Activated B cell treated with CpG ODN at 0.5 μM for 24 hours (primary cell): Measurements from ENCODE around the gene MSTN. TPM values are rescaled to one million over a fixed set of nuclear protein-coding genes. Genes with fewer than 3 reads are reported as not detected.

ENCODE experiments used
- ATAC-seq: fragments of 200-7000 bp; cut with Tn5 transposase; one replicate; pipeline ENCODE4 v1.10.0; 2021; ENCODE audit warnings: low read depth, mild to moderate bottlenecking, moderate library complexity
- CTCF ChIA-PET: fragments of 350-600 bp; sonication (Branson Sonifier 250); formaldehyde crosslinking; loops from one replicate; lab custom pipeline; 2021; ENCODE audit warnings: antibody characterized with exemption; lab: Charles Lee
- POLR2A ChIA-PET: fragments of 350-600 bp; sonication (Branson Sonifier 250); formaldehyde crosslinking; loops from one replicate; lab custom pipeline; 2021; ENCODE audit warnings: antibody characterized with exemption; lab: Charles Lee
- DNase-seq: peaks from one replicate; pipeline ENCODE4 v3.0.0; 2022
- H3K27ac Mint-ChIP-seq: one replicate; pipeline ENCODE4 v1.8.0; 2020; ENCODE audit warnings: mixed read lengths
- H3K27me3 Mint-ChIP-seq: one replicate; pipeline ENCODE4 v1.8.0; 2021; ENCODE audit warnings: mixed read lengths
- H3K36me3 Mint-ChIP-seq: one replicate; pipeline ENCODE4 v1.8.0; 2021; ENCODE audit warnings: low read depth, mixed read lengths
- H3K4me1 Mint-ChIP-seq: one replicate; pipeline ENCODE4 v1.8.0; 2021; ENCODE audit warnings: mixed read lengths
- H3K4me3 Mint-ChIP-seq: one replicate; pipeline ENCODE4 v1.8.0; 2020; ENCODE audit warnings: mild to moderate bottlenecking, mixed read lengths
- H3K9me3 Mint-ChIP-seq: one replicate; pipeline ENCODE4 v1.8.0; 2020; ENCODE audit warnings: mixed read lengths
- CTCF ChIP-seq: fragments of 200-600 bp; IDR thresholded peaks from one replicate; pipeline ENCODE4 v1.8.0; 2022; ENCODE audit warnings: antibody characterized with exemption, mild to moderate bottlenecking
- intact Hi-C: fragments of 100-400 bp; cut with micrococcal nuclease; formaldehyde crosslinking; loops from one replicate; pipeline ENCODE4 v1.15.1; 2024
- total RNA-seq: library from RNA; stranded (reverse); gene quantifications from 2 replicates; pipeline ENCODE4 v1.2.3, GENCODE V29; 2022

Gene MSTN
- total RNA-seq, 1 donor from 2014 or later = not detected

GRCh38 chr2:190106783-190107182 is 44.3 kb upstream of the MSTN start:
- Mint-ChIP-seq H3K4me1 (no peaks in the 10 kb centered on the region), H3K9me3 (peaks cover 4% of the 10 kb centered on the region), H3K27ac (no peak overlapping the region), H3K27me3 (peaks cover 1% of the 10 kb centered on the region), H3K36me3 (no peaks in the 10 kb centered on the region), H3K4me3 (no peak overlapping the region)
- TF ChIP-seq CTCF = no peak
- no peak for DNase-seq
- POLR2A ChIA-PET = no interaction called here
- ATAC-seq = no peak
- intact Hi-C loops = no loop called here
- CTCF ChIA-PET = no interaction called here

DNA sequence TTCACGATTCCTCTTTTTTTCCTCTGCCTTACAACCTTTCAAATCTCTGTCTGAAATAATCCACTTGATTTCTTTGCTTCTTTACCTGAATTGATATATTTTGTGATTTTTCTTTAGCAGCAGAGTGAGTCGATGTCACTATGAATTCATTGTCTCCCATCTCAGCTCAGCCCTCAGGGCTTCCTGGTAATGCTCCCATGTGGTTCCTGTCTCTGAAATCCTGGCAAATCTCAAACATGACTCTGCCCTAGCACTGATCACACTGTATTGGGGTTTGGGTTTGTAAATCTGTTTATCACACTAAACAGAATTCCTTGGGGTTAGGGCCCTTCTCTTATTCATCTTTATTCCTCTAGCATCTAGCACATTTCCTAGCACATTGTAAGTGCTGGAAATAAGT is 43.0 kb upstream of the MSTN start:
- no peak overlapping the region for H3K27ac Mint-ChIP-seq
- ChIA-PET CTCF (no interaction called here), POLR2A (no interaction called here)
- ATAC-seq (no peak), DNase-seq (no peak)
- H3K4me1 Mint-ChIP-seq = no peaks in the 10 kb centered on the region
- intact Hi-C loops = no loop called here
- TF ChIP-seq CTCF = no peak
- H3K9me3 Mint-ChIP-seq = peaks cover 5% of the 10 kb centered on the region
- H3K4me3 Mint-ChIP-seq = no peak overlapping the region
- H3K27me3 Mint-ChIP-seq = peaks cover 1% of the 10 kb centered on the region
- no peaks in the 10 kb centered on the region for H3K36me3 Mint-ChIP-seq

GRCh38 chr2:190103144-190103543 is 40.6 kb upstream of the MSTN start:
- no peak for ATAC-seq
- CTCF ChIA-PET = no interaction called here
- no peak overlapping the region for H3K4me3 Mint-ChIP-seq
- peaks cover 5% of the 10 kb centered on the region for H3K9me3 Mint-ChIP-seq
- no peaks in the 10 kb centered on the region for H3K4me1 Mint-ChIP-seq
- no peak for DNase-seq
- H3K27me3 Mint-ChIP-seq = peaks cover 1% of the 10 kb centered on the region
- POLR2A ChIA-PET = no interaction called here
- no peak overlapping the region for H3K27ac Mint-ChIP-seq
- TF ChIP-seq CTCF = no peak
- intact Hi-C loops = no loop called here
- H3K36me3 Mint-ChIP-seq = no peaks in the 10 kb centered on the region

GRCh38 chr2:190099890-190100697 is 37.6 kb upstream of the MSTN start:
- no peak for DNase-seq
- ChIA-PET CTCF (interaction anchor here (1.4 to 1.7 kb wide), 2 partner anchors 11 to 22 kb away, joined by 4 to 5 read pairs; no protein-coding TSS in a partner anchor), POLR2A (no interaction called here)
- Mint-ChIP-seq H3K36me3 (no peaks in the 10 kb centered on the region), H3K27ac (no peak overlapping the region), H3K27me3 (peaks cover 1% of the 10 kb centered on the region), H3K4me3 (no peak overlapping the region), H3K4me1 (no peaks in the 10 kb centered on the region), H3K9me3 (peaks cover 5% of the 10 kb centered on the region)
- intact Hi-C loops = no loop called here
- TF ChIP-seq CTCF = no peak
- no peak for ATAC-seq

GRCh38 chr2:190098851-190099250 is 36.3 kb upstream of the MSTN start:
- Mint-ChIP-seq H3K36me3 (no peaks in the 10 kb centered on the region), H3K27ac (no peak overlapping the region), H3K27me3 (peaks cover 1% of the 10 kb centered on the region), H3K4me3 (no peak overlapping the region), H3K4me1 (no peaks in the 10 kb centered on the region), H3K9me3 (peaks cover 5% of the 10 kb centered on the region)
- intact Hi-C loops = no loop called here
- ChIA-PET POLR2A (no interaction called here), CTCF (interaction anchor here (0.8 to 1.4 kb wide), 2 partner anchors 10 to 14 kb away, joined by 3 to 4 read pairs; no protein-coding TSS in a partner anchor)
- no peak for DNase-seq
- no peak for ATAC-seq
- TF ChIP-seq CTCF = no peak
